ENCODE results near the gene CPHXL2. TPM values are rescaled to one million over a fixed set of nuclear protein-coding genes. Genes with fewer than 3 reads are reported as not detected.
A peak's percentile ranks its signal among the peaks of the same experiment; 100 is the strongest.

Gene CPHXL2
- total RNA-seq, 5 donors from 2014 or later (not counting 1 experiment from before 2014, with no cell fraction given), result not detected

DNA sequence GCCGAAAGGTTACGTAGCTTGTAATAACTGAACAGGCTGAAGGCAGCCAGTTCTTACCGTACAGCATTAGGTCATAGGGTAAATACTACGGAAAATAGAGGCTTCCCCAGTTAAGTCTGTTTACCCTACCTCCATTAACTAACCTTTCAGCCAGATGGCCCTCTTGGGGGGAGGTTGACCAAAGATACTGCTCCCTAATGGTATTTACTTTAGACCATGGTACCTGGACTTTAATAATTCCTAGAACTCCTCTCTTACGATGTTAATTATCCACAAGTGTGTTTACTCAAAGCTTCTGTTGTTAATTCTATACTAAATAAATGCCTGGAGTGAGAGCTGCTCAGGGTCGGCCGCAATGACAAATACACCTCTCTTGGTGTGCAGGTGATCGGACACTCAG lies 44.0 kb downstream of the CPHXL2 start:
- WGBS (ENCODE audit: insufficient coverage), result 90% methylated on average over 2 of the region's 8 CpGs
- Mint-ChIP-seq H3K27ac (no peak overlapping the region), H3K4me3 (no peak overlapping the region), H3K36me3 (peaks cover 69% of the 10 kb centered on the region), H3K27me3 (no peaks in the 10 kb centered on the region), H3K9me3 (no peaks in the 10 kb centered on the region), H3K4me1 (peaks cover 16 to 17% (median 16%) of the 10 kb centered on the region in 3 donors)
- Histone ChIP-seq H3K27ac (ENCODE audit: low read length) (no peak overlapping the region), H3K27me3 (replicated peaks in 1 of 2; ENCODE audit: control insufficient read depth in 2 of 2, extremely low read depth in 1 of 2, insufficient read depth in 2 of 2, low read length in 1 of 2) (no peaks in the 10 kb centered on the region), H3K36me3 (ENCODE audit: control insufficient read depth in 2 of 2, extremely low read depth in 1 of 2, insufficient read depth in 1 of 2, low read length in 1 of 2) (peaks cover 18 to 93% of the 10 kb centered on the region in 2 donors), H3K4me1 (ENCODE audit: control insufficient read depth in 1 of 2, extremely low read depth in 1 of 2, insufficient read depth in 2 of 2, low read length in 2 of 2) (peaks cover 10 to 11% of the 10 kb centered on the region in 2 experiments), H3K4me3 (ENCODE audit: control insufficient read depth in 1 of 2, extremely low read depth in 1 of 2, low read length in 1 of 2) (no peak overlapping the region), H3K9me3 (no peaks in the 10 kb centered on the region)
- no peak for DNase-seq
- ChIA-PET POLR2A (no interaction called here), CTCF (interaction anchor here in 1 of 2 donors (0.6 kb wide), 1 partner anchor 115 kb away, joined by 3 read pairs; no protein-coding TSS in a partner anchor)
- ATAC-seq (replicated peaks in 1 of 4), result no peak

DNA sequence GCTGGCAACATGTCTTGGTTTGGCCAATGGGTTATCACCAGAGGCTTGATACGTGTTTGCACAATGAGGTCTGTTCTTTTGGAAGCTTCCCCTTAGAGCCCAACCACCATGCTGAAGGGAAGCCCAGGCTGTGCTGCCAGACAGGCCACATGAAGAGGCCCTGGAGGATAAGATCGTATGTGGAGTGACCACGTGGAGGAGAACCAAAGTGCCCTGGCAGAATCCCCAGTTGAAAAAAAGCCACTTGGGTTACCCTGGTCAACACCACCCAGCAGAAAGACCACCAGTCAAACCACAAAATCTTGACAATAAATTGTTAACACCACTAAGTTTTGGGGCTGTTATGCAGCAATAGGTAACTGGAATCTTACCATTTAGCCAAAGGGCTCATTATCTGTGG lies 46.8 kb downstream of the CPHXL2 start:
- peaks cover 20 to 21% of the 10 kb centered on the region in 2 experiments for H3K4me1 ChIP-seq (ENCODE audit: control insufficient read depth in 1 of 2, extremely low read depth in 1 of 2, insufficient read depth in 2 of 2, low read length in 2 of 2)
- no peak overlapping the region for H3K27ac Mint-ChIP-seq
- H3K36me3 Mint-ChIP-seq, result peaks cover 69% of the 10 kb centered on the region
- H3K4me3 ChIP-seq (ENCODE audit: control insufficient read depth in 1 of 2, extremely low read depth in 1 of 2, low read length in 1 of 2), result no peak overlapping the region
- no peaks in the 10 kb centered on the region for H3K9me3 ChIP-seq
- ChIA-PET CTCF (interaction anchor here (0.6 to 1.1 kb wide), 4 partner anchors 9 to 161 kb away, joined by 3 to 7 read pairs (median 4); no protein-coding TSS in a partner anchor), POLR2A (interaction anchor here in 1 of 2 donors (1.4 kb wide), 1 partner anchor 17 kb away, joined by 4 read pairs; the partner anchor contains the start of genes KARS1 and TERF2IP)
- H3K36me3 ChIP-seq (ENCODE audit: control insufficient read depth in 2 of 2, extremely low read depth in 1 of 2, insufficient read depth in 1 of 2, low read length in 1 of 2), result peaks cover 14 to 87% of the 10 kb centered on the region in 2 donors
- no peak overlapping the region for H3K27ac ChIP-seq (ENCODE audit: low read length)
- H3K4me3 Mint-ChIP-seq, result no peak overlapping the region
- DNase-seq, result no peak
- 100% methylated on average over 2 of the region's 3 CpGs for WGBS (ENCODE audit: insufficient coverage)
- peaks cover 26 to 44% (median 31%) of the 10 kb centered on the region in 3 donors for H3K4me1 Mint-ChIP-seq
- H3K27me3 ChIP-seq (replicated peaks in 1 of 2; ENCODE audit: control insufficient read depth in 2 of 2, extremely low read depth in 1 of 2, insufficient read depth in 2 of 2, low read length in 1 of 2), result no peaks in the 10 kb centered on the region
- no peaks in the 10 kb centered on the region for H3K9me3 Mint-ChIP-seq
- no peaks in the 10 kb centered on the region for H3K27me3 Mint-ChIP-seq
- no peak for ATAC-seq (replicated peaks in 1 of 4)

DNA sequence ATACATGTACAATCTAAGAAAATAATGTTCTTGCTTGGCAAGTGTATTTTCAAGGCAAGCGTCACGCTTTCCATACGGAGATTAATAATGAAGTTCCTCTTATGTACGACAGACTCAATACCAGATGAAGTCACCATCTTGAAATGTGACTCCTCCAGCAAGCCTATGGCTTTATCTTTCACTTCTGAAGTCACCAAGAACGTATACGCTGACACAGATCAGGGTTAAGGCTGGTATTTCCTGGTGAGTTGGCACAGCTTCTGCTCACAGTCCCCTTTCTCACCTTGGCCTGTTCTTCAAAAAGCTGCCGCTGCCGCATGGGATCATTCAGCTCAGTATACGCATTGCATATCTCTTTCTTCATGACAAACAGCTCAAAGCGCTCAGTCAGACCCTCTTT lies 47.7 kb downstream of the CPHXL2 start:
- peak overlapping the region in 1 of 3 donors; percentile 29 for H3K4me3 Mint-ChIP-seq
- H3K9me3 Mint-ChIP-seq, result no peaks in the 10 kb centered on the region
- H3K27me3 Mint-ChIP-seq, result no peaks in the 10 kb centered on the region
- peaks cover 20 to 21% of the 10 kb centered on the region in 2 experiments for H3K4me1 ChIP-seq (ENCODE audit: control insufficient read depth in 1 of 2, extremely low read depth in 1 of 2, insufficient read depth in 2 of 2, low read length in 2 of 2)
- peaks cover 30 to 49% (median 31%) of the 10 kb centered on the region in 3 donors for H3K4me1 Mint-ChIP-seq
- DNase-seq (no peak), ATAC-seq (replicated peaks in 1 of 4) (no peak)
- H3K4me3 ChIP-seq (ENCODE audit: control insufficient read depth in 1 of 2, extremely low read depth in 1 of 2, low read length in 1 of 2), result no peak overlapping the region
- ChIA-PET CTCF (interaction anchor here in 1 of 2 donors (0.6 kb wide), 1 partner anchor 301 kb away, joined by 3 read pairs; no protein-coding TSS in a partner anchor), POLR2A (no interaction called here)
- H3K27me3 ChIP-seq (replicated peaks in 1 of 2; ENCODE audit: control insufficient read depth in 2 of 2, extremely low read depth in 1 of 2, insufficient read depth in 2 of 2, low read length in 1 of 2), result no peaks in the 10 kb centered on the region
- H3K36me3 ChIP-seq (ENCODE audit: control insufficient read depth in 2 of 2, extremely low read depth in 1 of 2, insufficient read depth in 1 of 2, low read length in 1 of 2), result peaks cover 10 to 78% of the 10 kb centered on the region in 2 donors
- H3K27ac Mint-ChIP-seq, result peak overlapping the region; percentile 68 to 72
- H3K27ac ChIP-seq (ENCODE audit: low read length), result peak overlapping the region; percentile 56
- H3K9me3 ChIP-seq, result no peaks in the 10 kb centered on the region
- WGBS (ENCODE audit: insufficient coverage), result 90% methylated on average over 10 of the region's 10 CpGs
- H3K36me3 Mint-ChIP-seq, result peaks cover 66% of the 10 kb centered on the region

DNA sequence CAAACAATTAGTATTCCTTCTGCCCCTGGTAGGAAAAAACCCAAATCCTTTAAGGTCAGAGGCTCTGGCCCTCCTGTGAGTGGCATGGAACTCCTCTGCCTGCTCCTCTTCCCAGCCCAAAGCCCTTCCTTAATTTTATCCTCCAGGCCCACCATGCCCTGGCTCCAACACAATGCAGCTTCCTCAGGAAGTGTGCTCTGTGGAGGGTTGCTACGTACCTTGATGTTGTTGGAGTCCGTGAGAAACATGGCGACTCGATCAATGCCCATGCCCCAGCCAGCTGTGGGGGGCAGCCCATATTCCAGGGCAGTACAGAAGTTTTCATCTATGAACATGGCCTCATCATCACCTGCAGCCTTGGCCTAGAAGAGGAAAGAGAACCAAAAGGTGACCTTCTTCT lies 48.5 kb downstream of the CPHXL2 start:
- Histone ChIP-seq H3K36me3 (ENCODE audit: control insufficient read depth in 2 of 2, extremely low read depth in 1 of 2, insufficient read depth in 1 of 2, low read length in 1 of 2) (peaks cover 8 to 72% of the 10 kb centered on the region in 2 donors), H3K9me3 (no peaks in the 10 kb centered on the region), H3K27ac (ENCODE audit: low read length) (peak overlapping the region; percentile 56), H3K4me3 (ENCODE audit: control insufficient read depth in 1 of 2, extremely low read depth in 1 of 2, low read length in 1 of 2) (no peak overlapping the region), H3K4me1 (ENCODE audit: control insufficient read depth in 1 of 2, extremely low read depth in 1 of 2, insufficient read depth in 2 of 2, low read length in 2 of 2) (peaks cover 20 to 27% of the 10 kb centered on the region in 2 experiments), H3K27me3 (replicated peaks in 1 of 2; ENCODE audit: control insufficient read depth in 2 of 2, extremely low read depth in 1 of 2, insufficient read depth in 2 of 2, low read length in 1 of 2) (no peaks in the 10 kb centered on the region)
- ATAC-seq (replicated peaks in 1 of 4), result no peak
- ChIA-PET POLR2A (interaction anchor here in 1 of 2 donors (0.5 to 1.3 kb wide), 3 partner anchors 11 to 19 kb away, joined by 3 to 11 read pairs (median 4); partner anchors contain the start of genes KARS1 and TERF2IP), CTCF (interaction anchor here in 1 of 2 donors (0.7 to 0.9 kb wide), 2 partner anchors 17 to 19 kb away, joined by 3 to 4 read pairs; partner anchors contain the start of genes KARS1 and TERF2IP)
- peak overlapping the region; percentile 78 to 84 for H3K27ac Mint-ChIP-seq
- 80% methylated on average over 1 of the region's 4 CpGs for WGBS (ENCODE audit: insufficient coverage)
- peaks cover 31 to 54% (median 34%) of the 10 kb centered on the region in 3 donors for H3K4me1 Mint-ChIP-seq
- H3K4me3 Mint-ChIP-seq, result peak overlapping the region in 1 of 3 donors; percentile 44
- H3K9me3 Mint-ChIP-seq, result no peaks in the 10 kb centered on the region
- no peaks in the 10 kb centered on the region for H3K27me3 Mint-ChIP-seq
- H3K36me3 Mint-ChIP-seq, result peaks cover 60% of the 10 kb centered on the region
- no peak for DNase-seq

DNA sequence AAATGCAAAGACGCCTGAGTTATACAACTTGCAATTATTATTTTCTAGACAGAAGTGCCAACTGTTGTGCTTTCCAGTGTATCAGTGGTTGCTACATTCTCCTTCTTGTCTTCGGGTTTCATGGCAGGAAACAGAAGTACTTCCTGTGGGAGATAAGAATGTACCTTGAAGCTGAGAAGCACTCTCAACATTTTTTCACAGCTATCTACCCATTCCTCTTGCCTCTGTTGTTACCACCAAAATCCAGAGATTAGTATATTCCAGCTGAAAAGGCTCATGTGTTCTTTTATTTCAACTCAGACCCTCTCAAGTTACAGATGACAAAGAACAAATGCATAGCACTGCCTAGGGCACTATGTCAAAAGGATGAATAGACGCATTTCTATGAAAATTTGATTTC lies 49.0 kb downstream of the CPHXL2 start:
- Mint-ChIP-seq H3K4me1 (peaks cover 31 to 57% (median 38%) of the 10 kb centered on the region in 3 donors), H3K4me3 (peak overlapping the region in 1 of 3 donors; percentile 44), H3K36me3 (peaks cover 56% of the 10 kb centered on the region), H3K27ac (peak overlapping the region; percentile 78 to 84), H3K27me3 (no peaks in the 10 kb centered on the region), H3K9me3 (no peaks in the 10 kb centered on the region)
- Histone ChIP-seq H3K27me3 (replicated peaks in 1 of 2; ENCODE audit: control insufficient read depth in 2 of 2, extremely low read depth in 1 of 2, insufficient read depth in 2 of 2, low read length in 1 of 2) (no peaks in the 10 kb centered on the region), H3K9me3 (no peaks in the 10 kb centered on the region), H3K4me1 (ENCODE audit: control insufficient read depth in 1 of 2, extremely low read depth in 1 of 2, insufficient read depth in 2 of 2, low read length in 2 of 2) (peaks cover 20 to 28% of the 10 kb centered on the region in 2 experiments), H3K36me3 (ENCODE audit: control insufficient read depth in 2 of 2, extremely low read depth in 1 of 2, insufficient read depth in 1 of 2, low read length in 1 of 2) (peaks cover 8 to 67% of the 10 kb centered on the region in 2 donors), H3K27ac (ENCODE audit: low read length) (peak overlapping the region; percentile 56), H3K4me3 (ENCODE audit: control insufficient read depth in 1 of 2, extremely low read depth in 1 of 2, low read length in 1 of 2) (no peak overlapping the region)
- peak in 1 of 4 experiments; percentile 22 for ATAC-seq (replicated peaks in 1 of 4)
- whole genome bisulfite sequencing (ENCODE audit: insufficient coverage), result 17% methylated on average over 1 of the region's 3 CpGs
- ChIA-PET POLR2A (interaction anchor here in 1 of 2 donors (0.5 to 1.3 kb wide), 3 partner anchors 10 to 20 kb away, joined by 3 to 11 read pairs (median 4); partner anchors contain the start of genes KARS1 and TERF2IP), CTCF (interaction anchor here in 1 of 2 donors (0.7 to 0.9 kb wide), 2 partner anchors 18 to 19 kb away, joined by 3 to 4 read pairs; partner anchors contain the start of genes KARS1 and TERF2IP)
- peak in 1 of 35 experiments; percentile 48 for DNase-seq

DNA sequence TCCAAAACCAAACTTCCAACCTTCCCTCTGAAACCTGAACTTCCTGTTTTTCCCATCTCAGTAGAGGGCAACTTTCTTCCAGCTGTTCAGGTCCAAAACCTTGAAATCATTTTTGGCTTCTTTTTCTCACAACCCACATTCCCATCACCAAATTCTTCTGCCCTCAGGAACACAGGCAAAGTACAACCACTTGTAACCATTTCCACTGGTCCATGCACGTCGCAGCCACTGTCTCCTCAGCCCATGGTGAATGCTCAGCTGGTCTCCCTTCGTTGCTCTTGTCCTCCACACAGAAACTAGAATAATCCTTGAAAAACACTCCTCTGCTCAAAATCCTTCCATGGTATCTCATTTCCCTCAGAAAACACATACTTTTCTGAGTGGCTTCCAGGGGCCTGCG lies 50.0 kb downstream of the CPHXL2 start:
- Histone ChIP-seq H3K27ac (ENCODE audit: low read length) (peak overlapping the region; percentile 56), H3K27me3 (replicated peaks in 1 of 2; ENCODE audit: control insufficient read depth in 2 of 2, extremely low read depth in 1 of 2, insufficient read depth in 2 of 2, low read length in 1 of 2) (no peaks in the 10 kb centered on the region), H3K4me3 (ENCODE audit: control insufficient read depth in 1 of 2, extremely low read depth in 1 of 2, low read length in 1 of 2) (no peak overlapping the region), H3K9me3 (no peaks in the 10 kb centered on the region), H3K4me1 (ENCODE audit: control insufficient read depth in 1 of 2, extremely low read depth in 1 of 2, insufficient read depth in 2 of 2, low read length in 2 of 2) (peaks cover 20 to 38% of the 10 kb centered on the region in 2 experiments), H3K36me3 (ENCODE audit: control insufficient read depth in 2 of 2, extremely low read depth in 1 of 2, insufficient read depth in 1 of 2, low read length in 1 of 2) (peaks cover 5 to 58% of the 10 kb centered on the region in 2 donors)
- Mint-ChIP-seq H3K36me3 (peaks cover 56% of the 10 kb centered on the region), H3K4me3 (peak overlapping the region in 1 of 3 donors; percentile 44), H3K27ac (peak overlapping the region; percentile 84 to 85), H3K9me3 (no peaks in the 10 kb centered on the region), H3K4me1 (peaks cover 39 to 65% (median 47%) of the 10 kb centered on the region in 3 donors), H3K27me3 (no peaks in the 10 kb centered on the region)
- CTCF ChIA-PET, result no interaction called here
- POLR2A ChIA-PET, result no interaction called here
- 100% methylated on average over 4 of the region's 4 CpGs for WGBS (ENCODE audit: insufficient coverage)
- DNase-seq (no peak), ATAC-seq (replicated peaks in 1 of 4) (no peak)
